Measurements from ENCODE around the gene GPR37. TPM values are rescaled to one million over a fixed set of nuclear protein-coding genes. Genes with fewer than 3 reads are reported as not detected.

GPR37 gene
- total and polyA plus RNA-seq, 8 donors = 2.0 to 6.9 (median 5.3) TPM

DNA sequence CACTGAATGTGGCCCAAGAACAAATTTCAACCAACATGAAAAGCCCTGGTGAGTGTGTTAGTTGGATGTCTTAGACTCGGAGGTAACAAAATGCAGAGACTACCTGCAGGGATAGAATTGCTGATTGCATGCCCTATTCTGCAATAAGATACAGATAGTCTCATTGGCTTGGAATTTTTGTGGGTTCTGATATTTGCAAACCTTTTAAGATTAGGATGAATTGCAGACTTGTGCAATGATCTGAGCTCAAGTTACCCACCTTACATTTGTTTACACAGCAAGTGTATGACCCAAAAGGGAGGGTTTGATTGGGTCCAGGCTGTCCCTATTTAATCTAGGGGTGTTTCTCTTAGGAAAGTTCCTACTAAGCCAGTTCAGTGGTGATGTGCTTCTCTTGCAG lies 45.4 kb downstream of the GPR37 start:
- TF ChIP-seq, protein P1, sequence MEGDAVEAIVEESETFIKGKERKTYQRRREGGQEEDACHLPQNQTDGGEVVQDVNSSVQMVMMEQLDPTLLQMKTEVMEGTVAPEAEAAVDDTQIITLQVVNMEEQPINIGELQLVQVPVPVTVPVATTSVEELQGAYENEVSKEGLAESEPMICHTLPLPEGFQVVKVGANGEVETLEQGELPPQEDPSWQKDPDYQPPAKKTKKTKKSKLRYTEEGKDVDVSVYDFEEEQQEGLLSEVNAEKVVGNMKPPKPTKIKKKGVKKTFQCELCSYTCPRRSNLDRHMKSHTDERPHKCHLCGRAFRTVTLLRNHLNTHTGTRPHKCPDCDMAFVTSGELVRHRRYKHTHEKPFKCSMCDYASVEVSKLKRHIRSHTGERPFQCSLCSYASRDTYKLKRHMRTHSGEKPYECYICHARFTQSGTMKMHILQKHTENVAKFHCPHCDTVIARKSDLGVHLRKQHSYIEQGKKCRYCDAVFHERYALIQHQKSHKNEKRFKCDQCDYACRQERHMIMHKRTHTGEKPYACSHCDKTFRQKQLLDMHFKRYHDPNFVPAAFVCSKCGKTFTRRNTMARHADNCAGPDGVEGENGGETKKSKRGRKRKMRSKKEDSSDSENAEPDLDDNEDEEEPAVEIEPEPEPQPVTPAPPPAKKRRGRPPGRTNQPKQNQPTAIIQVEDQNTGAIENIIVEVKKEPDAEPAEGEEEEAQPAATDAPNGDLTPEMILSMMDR (IDR thresholded peaks at IDR 0.05) = no peak
- Histone ChIP-seq H3K4me3 (no peak overlapping the region), H3K9me3 (peaks cover 0 to 4% of the 10 kb centered on the region in 2 donors), H3K4me1 (no peaks in the 10 kb centered on the region), H3K36me3 (no peaks in the 10 kb centered on the region), H3K27ac (no peak overlapping the region), H3K27me3 (no peaks in the 10 kb centered on the region)
- intact Hi-C loops (cut with DNase I) = no loop called here
- ATAC-seq (peak; percentile 73), DNase-seq (no peak)

DNA sequence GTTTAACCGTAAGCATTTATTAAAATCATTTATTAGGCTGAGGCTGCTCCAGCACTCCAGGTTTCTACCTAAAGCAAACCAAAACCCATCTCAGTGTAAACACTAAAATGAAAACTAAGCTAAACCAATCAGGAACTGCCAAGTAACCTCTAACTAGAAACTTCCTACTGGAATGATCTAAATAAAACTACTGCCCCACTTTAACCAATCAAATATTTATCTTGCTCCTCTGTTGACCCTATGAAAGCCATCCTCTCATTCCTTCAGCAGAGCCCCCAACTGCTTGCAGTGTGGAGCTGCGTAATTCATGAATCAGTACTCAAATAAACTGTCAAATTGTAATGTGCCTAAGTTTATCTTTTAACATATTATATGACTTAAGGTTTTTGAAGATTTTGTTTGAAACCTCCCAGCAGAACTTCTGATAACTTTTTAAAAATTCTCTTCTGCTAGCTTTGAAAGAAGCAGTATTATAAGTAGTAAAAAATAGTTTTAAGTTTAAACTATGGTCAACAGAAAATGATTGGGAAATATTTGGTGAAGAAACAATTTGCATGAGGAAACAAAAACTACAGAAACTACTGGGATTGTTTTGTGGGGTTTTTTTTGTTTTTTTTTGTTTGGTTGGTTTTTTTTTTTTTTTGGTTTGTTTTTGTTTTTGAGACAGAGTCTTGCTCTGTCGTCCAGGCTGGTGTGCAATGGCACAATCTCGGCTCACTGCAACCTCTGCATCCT lies 47.4 kb downstream of the GPR37 start:
- Histone ChIP-seq H3K9me3 (peaks cover 0 to 4% of the 10 kb centered on the region in 2 donors), H3K27ac (no peak overlapping the region), H3K27me3 (no peaks in the 10 kb centered on the region), H3K4me3 (no peak overlapping the region), H3K4me1 (no peaks in the 10 kb centered on the region), H3K36me3 (no peaks in the 10 kb centered on the region)
- intact Hi-C loops (cut with DNase I) = no loop called here
- no peak for DNase-seq
- ATAC-seq = peak; percentile 41
- TF ChIP-seq, protein P1 (IDR thresholded peaks at IDR 0.05) = no peak

DNA sequence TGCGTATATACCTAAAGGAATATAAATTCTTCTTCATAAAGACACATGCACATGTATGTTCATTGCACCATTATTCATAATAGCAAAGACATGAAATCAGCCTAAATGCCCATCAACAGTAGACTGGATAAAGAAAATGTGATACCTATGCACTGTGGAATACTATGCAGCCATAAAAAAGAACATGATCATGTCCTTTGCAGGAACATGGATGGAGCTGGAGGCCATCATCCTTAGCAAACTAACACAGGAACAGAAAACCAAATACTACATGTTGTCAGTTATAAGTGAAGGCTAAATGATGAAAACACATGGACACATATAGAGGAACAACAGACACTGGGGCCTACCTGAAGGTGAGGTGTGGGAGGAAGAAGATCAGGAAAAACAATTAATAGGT lies 48.7 kb downstream of the GPR37 start:
- no peak overlapping the region for H3K4me3 ChIP-seq
- ATAC-seq (no peak), DNase-seq (no peak)
- no peak overlapping the region for H3K27ac ChIP-seq
- H3K36me3 ChIP-seq = no peaks in the 10 kb centered on the region
- TF ChIP-seq, protein P1 (IDR thresholded peaks at IDR 0.05) = no peak
- peaks cover 0 to 4% of the 10 kb centered on the region in 2 donors for H3K9me3 ChIP-seq
- H3K4me1 ChIP-seq = no peaks in the 10 kb centered on the region
- intact Hi-C loops (cut with DNase I) = no loop called here
- H3K27me3 ChIP-seq = no peaks in the 10 kb centered on the region

DNA sequence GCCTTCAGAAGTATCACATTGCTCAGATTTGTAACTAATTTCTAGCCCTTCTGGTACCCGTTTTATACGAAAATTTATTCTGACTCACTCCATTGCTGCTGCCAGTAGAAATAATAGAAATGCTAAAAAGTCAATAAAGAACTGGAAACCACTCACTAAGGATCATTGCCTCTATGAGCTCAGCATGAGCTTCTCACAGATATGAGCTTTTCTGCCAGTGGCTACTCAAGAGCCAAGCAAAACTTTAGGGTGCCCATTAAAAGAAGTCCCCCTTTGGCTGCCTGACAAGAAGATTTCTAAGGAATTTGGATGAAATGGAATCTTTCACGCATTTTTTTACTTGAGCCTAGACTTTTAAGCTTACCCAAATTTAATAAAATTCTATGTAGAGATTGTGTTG lies 52.5 kb downstream of the GPR37 start:
- DNase-seq = no peak

DNA sequence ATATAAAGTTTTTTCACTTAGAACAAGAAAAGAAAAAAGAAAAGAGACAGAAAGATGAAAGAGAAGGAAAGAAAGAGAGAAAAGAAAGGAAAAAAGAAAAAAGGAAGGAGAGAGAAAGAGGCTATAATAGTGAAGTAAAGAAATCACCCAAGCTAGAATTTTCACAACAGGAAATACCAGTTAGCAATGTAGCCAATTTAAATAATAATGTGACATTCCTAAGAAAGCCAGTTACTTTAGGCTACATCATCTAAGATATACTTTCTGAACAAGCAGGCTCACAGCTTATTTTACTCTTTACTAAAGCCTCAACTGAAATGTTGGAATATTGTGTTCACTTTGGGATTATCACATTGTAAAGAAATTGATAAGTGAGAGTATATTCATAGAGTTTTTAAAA lies 53.6 kb downstream of the GPR37 start:
- Histone ChIP-seq H3K4me1 (no peaks in the 10 kb centered on the region), H3K9me3 (peaks cover 0 to 19% of the 10 kb centered on the region in 2 donors), H3K27ac (no peak overlapping the region), H3K36me3 (no peaks in the 10 kb centered on the region), H3K27me3 (no peaks in the 10 kb centered on the region), H3K4me3 (no peak overlapping the region)
- DNase-seq (no peak), ATAC-seq (no peak)
- TF ChIP-seq, protein P1 (IDR thresholded peaks at IDR 0.05) = no peak
- intact Hi-C loops (cut with DNase I) = no loop called here

More for the DNA sequence above, 52.5 kb downstream of the GPR37 start:
- Histone ChIP-seq H3K27me3 (no peaks in the 10 kb centered on the region), H3K4me3 (no peak overlapping the region), H3K36me3 (no peaks in the 10 kb centered on the region), H3K27ac (no peak overlapping the region), H3K9me3 (peaks cover 0 to 9% of the 10 kb centered on the region in 2 donors), H3K4me1 (no peaks in the 10 kb centered on the region)
- no peak for ATAC-seq
- intact Hi-C loops (cut with DNase I) = no loop called here
- TF ChIP-seq, protein P1 (IDR thresholded peaks at IDR 0.05) = no peak

Measured in left lung (tissue), 10 donors.